ENCODE data around the gene MYD88. TPM values are rescaled to one million over a fixed set of nuclear protein-coding genes. Genes with fewer than 3 reads are reported as not detected.

The MYD88 gene
- polyA plus RNA-seq, 1 donor (not counting 4 experiments of a cell fraction or from before 2014, with no cell fraction given): 44.0 TPM

DNA sequence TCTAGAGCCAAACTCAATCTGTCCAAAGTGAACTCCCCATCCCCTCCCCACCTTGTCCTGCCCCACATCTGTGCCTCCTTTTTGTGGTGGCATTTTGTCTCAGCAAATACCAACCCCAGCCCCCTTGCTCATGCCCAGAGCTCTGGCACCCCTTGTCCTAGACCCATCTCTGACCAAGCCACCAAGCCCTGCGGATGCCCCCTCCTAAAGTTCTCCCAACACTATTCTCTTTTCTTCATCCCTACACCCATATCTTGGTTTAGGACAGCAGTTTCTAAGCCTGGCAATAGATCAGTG lies 19.3 kb upstream of the MYD88 start:
- Histone ChIP-seq H3K9me3 (ENCODE audit: control insufficient read depth, low read depth, low read length) (no peaks in the 10 kb centered on the region), H4K20me1 (ENCODE audit: control insufficient read depth, extremely low read depth, insufficient read depth, low read length) (no peaks in the 10 kb centered on the region), H2AFZ (ENCODE audit: control insufficient read depth, low read length) (no peak overlapping the region), H3K27me3 (ENCODE audit: control insufficient read depth, extremely low read depth, insufficient read depth, low read length) (no peaks in the 10 kb centered on the region), H3K4me3 (ENCODE audit: control insufficient read depth in 2 of 3, extremely low read depth in 1 of 3, insufficient read depth in 2 of 3, low read depth in 1 of 3, low read length in 3 of 3) (no peak overlapping the region), H3K79me2 (ENCODE audit: control insufficient read depth, insufficient read depth, low read length) (no peaks in the 10 kb centered on the region), H3K27ac (ENCODE audit: control insufficient read depth, insufficient read depth, low read length) (no peak overlapping the region), H3K9me1 (ENCODE audit: control insufficient read depth, extremely low read depth, insufficient read depth, low read length) (no peaks in the 10 kb centered on the region), H3K9ac (ENCODE audit: control insufficient read depth, extremely low read depth, insufficient read depth, low read length) (no peak overlapping the region), H3K4me1 (ENCODE audit: control insufficient read depth, extremely low read depth, insufficient read depth, low read length) (no peaks in the 10 kb centered on the region), H3K36me3 (ENCODE audit: control insufficient read depth in 2 of 2, extremely low read depth in 1 of 2, insufficient read depth in 2 of 2, low read length in 2 of 2) (peaks cover 14 to 22% of the 10 kb centered on the region in 2 experiments), H3K4me2 (ENCODE audit: control insufficient read depth, extremely low read depth, insufficient read depth, low read depth, low read length) (no peak overlapping the region)
- dilution Hi-C loops (cut with MboI; ENCODE audit: extremely low pct_ligation_motif_present, low sequenced_read_pairs): no loop called here
- TF ChIP-seq, protein P1, sequence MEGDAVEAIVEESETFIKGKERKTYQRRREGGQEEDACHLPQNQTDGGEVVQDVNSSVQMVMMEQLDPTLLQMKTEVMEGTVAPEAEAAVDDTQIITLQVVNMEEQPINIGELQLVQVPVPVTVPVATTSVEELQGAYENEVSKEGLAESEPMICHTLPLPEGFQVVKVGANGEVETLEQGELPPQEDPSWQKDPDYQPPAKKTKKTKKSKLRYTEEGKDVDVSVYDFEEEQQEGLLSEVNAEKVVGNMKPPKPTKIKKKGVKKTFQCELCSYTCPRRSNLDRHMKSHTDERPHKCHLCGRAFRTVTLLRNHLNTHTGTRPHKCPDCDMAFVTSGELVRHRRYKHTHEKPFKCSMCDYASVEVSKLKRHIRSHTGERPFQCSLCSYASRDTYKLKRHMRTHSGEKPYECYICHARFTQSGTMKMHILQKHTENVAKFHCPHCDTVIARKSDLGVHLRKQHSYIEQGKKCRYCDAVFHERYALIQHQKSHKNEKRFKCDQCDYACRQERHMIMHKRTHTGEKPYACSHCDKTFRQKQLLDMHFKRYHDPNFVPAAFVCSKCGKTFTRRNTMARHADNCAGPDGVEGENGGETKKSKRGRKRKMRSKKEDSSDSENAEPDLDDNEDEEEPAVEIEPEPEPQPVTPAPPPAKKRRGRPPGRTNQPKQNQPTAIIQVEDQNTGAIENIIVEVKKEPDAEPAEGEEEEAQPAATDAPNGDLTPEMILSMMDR (optimal IDR thresholded peaks at IDR 0.05 in 1 of 3, IDR thresholded peaks at IDR 0.05 in 1 of 3, conservative IDR thresholded peaks at IDR 0.05 in 1 of 3; ENCODE audit: extremely low read depth in 1 of 3, insufficient read depth in 2 of 3, low read length in 3 of 3): no peak
- no peak for TF ChIP-seq EZH2 (IDR thresholded peaks at IDR 0.05; ENCODE audit: low read length)
- FAIRE-seq (no peak), DNase-seq (ENCODE audit: low read depth, low spot score) (no peak)

DNA sequence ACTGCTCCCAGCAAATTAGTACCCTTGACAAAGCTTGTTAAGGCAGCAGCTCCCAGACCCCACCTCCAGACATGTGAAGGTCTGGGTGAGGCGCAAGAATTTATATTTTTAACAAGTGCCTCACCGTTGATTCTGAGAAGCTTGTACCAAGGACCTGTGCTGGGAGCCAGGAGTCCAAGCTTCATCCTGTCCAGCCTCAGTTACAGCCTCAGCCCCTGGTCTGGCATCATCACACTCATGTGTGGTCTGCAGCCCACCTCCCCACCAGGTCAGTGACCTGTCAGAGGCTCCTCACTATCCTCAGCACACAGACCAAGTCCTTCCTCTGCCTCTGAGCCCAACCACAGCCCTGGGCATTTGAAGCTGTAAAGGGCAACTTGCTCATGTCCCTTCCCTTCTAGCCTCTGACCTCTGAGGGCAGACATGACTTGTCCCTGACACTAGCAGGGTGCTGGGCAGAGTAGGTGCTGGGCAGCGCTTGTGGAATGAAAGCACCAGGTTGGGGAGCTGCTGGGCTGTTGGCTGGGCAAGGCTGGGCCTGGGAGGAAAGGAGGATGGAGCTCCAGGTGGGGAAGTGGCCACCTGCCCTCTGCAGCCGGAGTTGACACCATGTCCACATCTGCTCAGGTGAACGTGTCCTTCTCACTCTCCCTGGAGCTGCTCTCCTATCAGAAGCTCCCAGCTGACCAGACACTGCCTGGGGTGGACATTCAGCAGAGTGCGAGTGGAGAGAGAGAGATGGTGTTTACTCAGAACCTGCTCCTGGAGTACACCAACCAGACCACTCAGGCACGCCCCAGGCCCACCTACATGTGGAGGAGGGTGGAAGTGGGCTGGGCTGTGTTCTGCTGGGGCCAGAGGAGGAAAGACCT lies 18.4 kb upstream of the MYD88 start:
- H3K4me1 ChIP-seq (ENCODE audit: control insufficient read depth, extremely low read depth, insufficient read depth, low read length): no peaks in the 10 kb centered on the region
- dilution Hi-C loops (cut with MboI; ENCODE audit: extremely low pct_ligation_motif_present, low sequenced_read_pairs): no loop called here
- H3K27me3 ChIP-seq (ENCODE audit: control insufficient read depth, extremely low read depth, insufficient read depth, low read length): no peaks in the 10 kb centered on the region
- DNase-seq (ENCODE audit: low read depth, low spot score): no peak
- H3K4me3 ChIP-seq (ENCODE audit: control insufficient read depth in 2 of 3, extremely low read depth in 1 of 3, insufficient read depth in 2 of 3, low read depth in 1 of 3, low read length in 3 of 3): no peak overlapping the region
- no peak for FAIRE-seq
- H4K20me1 ChIP-seq (ENCODE audit: control insufficient read depth, extremely low read depth, insufficient read depth, low read length): no peaks in the 10 kb centered on the region
- H3K4me2 ChIP-seq (ENCODE audit: control insufficient read depth, extremely low read depth, insufficient read depth, low read depth, low read length): no peak overlapping the region
- H3K9me3 ChIP-seq (ENCODE audit: control insufficient read depth, low read depth, low read length): no peaks in the 10 kb centered on the region
- H3K36me3 ChIP-seq (ENCODE audit: control insufficient read depth in 2 of 2, extremely low read depth in 1 of 2, insufficient read depth in 2 of 2, low read length in 2 of 2): peaks cover 21 to 22% of the 10 kb centered on the region in 2 experiments
- H3K27ac ChIP-seq (ENCODE audit: control insufficient read depth, insufficient read depth, low read length): no peak overlapping the region
- no peaks in the 10 kb centered on the region for H3K9me1 ChIP-seq (ENCODE audit: control insufficient read depth, extremely low read depth, insufficient read depth, low read length)
- no peak overlapping the region for H3K9ac ChIP-seq (ENCODE audit: control insufficient read depth, extremely low read depth, insufficient read depth, low read length)
- no peaks in the 10 kb centered on the region for H3K79me2 ChIP-seq (ENCODE audit: control insufficient read depth, insufficient read depth, low read length)
- H2AFZ ChIP-seq (ENCODE audit: control insufficient read depth, low read length): no peak overlapping the region
- TF ChIP-seq, protein P1 (optimal IDR thresholded peaks at IDR 0.05 in 1 of 3, IDR thresholded peaks at IDR 0.05 in 1 of 3, conservative IDR thresholded peaks at IDR 0.05 in 1 of 3; ENCODE audit: extremely low read depth in 1 of 3, insufficient read depth in 2 of 3, low read length in 3 of 3): no peak
- no peak for TF ChIP-seq EZH2 (IDR thresholded peaks at IDR 0.05; ENCODE audit: low read length)
